ENCODE measurements around the gene MADD.

DNA sequence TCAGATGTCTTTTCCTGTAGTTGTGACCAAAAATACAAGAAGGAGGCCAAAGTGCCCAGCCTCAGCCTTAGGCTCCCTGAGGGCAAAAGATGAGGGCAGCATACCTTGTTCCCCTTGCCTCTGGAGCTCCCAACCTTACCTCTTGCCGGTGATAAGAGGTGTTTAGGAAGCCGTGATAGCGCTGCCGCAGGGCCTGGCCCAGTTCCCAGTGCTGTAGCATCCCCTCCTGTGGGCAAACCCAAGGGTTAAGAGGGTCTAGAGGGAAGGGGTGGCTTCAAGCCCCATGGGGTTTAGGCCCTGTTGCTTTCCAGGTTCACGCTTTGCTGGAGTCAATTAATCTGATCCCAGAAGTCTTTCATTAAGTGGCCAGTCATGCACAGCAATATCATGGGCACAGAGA is 22.4 kb upstream of the MADD start:
- no peak for TF ChIP-seq POLR2AphosphoS5 (IDR thresholded peaks at IDR 0.05; ENCODE audit: low read length)
- TF ChIP-seq FOXM1 (IDR thresholded peaks at IDR 0.05; ENCODE audit: low read depth, low read length), result no peak
- TF ChIP-seq, protein P1, sequence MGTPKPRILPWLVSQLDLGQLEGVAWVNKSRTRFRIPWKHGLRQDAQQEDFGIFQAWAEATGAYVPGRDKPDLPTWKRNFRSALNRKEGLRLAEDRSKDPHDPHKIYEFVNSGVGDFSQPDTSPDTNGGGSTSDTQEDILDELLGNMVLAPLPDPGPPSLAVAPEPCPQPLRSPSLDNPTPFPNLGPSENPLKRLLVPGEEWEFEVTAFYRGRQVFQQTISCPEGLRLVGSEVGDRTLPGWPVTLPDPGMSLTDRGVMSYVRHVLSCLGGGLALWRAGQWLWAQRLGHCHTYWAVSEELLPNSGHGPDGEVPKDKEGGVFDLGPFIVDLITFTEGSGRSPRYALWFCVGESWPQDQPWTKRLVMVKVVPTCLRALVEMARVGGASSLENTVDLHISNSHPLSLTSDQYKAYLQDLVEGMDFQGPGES (IDR thresholded peaks at IDR 0.05), result no peak
- no peak for TF ChIP-seq GABPA (IDR thresholded peaks at IDR 0.05; ENCODE audit: low read depth)
- no peak for TF ChIP-seq CHD2 (IDR thresholded peaks at IDR 0.05; ENCODE audit: borderline replicate concordance, low read depth, low read length)
- no peak for TF ChIP-seq TAF1 (IDR thresholded peaks at IDR 0.05; ENCODE audit: borderline replicate concordance, low read depth, low read length)
- TF ChIP-seq CTCF (IDR thresholded peaks at IDR 0.05 in 2 of 3, conservative IDR thresholded peaks at IDR 0.05 in 1 of 3; ENCODE audit: control insufficient read depth in 2 of 3, extremely low read depth in 1 of 3, insufficient read depth in 1 of 3, low read depth in 3 of 3, low read length in 3 of 3), result no peak
- TF ChIP-seq USF1 (IDR thresholded peaks at IDR 0.05; ENCODE audit: borderline replicate concordance, extremely low read length, insufficient read depth, low read depth, low read length), result no peak
- no peak for TF ChIP-seq TCF12 (IDR thresholded peaks at IDR 0.05; ENCODE audit: low read depth, low read length)
- no peak for TF ChIP-seq CEBPB (IDR thresholded peaks at IDR 0.05; ENCODE audit: borderline replicate concordance in 1 of 2, low read depth in 2 of 2, low read length in 2 of 2)
- TF ChIP-seq YBX1 (IDR thresholded peaks at IDR 0.05), result no peak
- TF ChIP-seq CHD4 (IDR thresholded peaks at IDR 0.05), result no peak

Data from GM12878 (cell line).